HG03159 (cell line): ENCODE data around the gene MESP2.
A peak's percentile ranks its signal among the peaks of the same experiment; 100 is the strongest.

Experiments used
- ATAC-seq: cut with Tn5 transposase; IDR thresholded peaks from one replicate; pipeline ENCODE4 v1.9.1; 2021; ENCODE audit warnings: mild to moderate bottlenecking, moderate library complexity; ENCODE audit not compliant: unreplicated experiment

Gene MESP2

DNA sequence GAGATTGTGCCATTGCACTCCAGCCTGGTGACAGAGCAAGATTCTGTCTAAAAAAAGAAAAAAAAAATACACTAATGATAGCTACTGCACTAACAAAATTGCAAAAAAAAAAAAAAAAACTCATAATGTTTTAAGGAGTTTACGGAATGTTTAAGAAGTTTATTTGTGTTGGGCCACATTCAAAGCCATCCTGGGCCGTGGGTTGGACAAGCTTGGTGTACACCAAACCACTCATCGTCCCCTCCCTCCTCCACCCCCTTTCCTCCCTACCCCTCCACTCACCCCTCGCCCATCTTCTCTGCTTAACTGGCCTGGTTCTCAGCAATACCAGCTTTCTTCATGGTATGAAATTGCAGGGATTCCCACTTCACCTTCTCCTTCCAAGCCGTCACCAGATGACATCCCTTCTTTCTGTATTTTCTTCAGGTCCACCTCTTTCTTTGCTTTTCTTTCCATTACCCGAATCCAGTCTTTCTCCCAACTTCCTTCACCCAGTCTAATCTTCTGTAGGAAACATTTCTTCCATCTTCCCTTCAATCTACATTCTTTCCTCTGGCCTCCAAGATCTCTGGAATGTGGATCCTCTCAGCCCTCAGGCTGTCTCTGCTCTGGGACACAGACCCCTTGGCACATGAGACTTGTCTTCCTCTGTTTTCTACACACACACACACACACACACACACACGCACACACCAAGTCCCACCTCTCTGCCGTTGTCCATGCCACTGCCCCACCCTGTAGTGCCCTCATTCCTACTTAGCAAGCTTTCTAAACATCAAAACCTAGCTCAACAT lies 21.6 kb upstream of the MESP2 start:
- no peak for ATAC-seq

DNA sequence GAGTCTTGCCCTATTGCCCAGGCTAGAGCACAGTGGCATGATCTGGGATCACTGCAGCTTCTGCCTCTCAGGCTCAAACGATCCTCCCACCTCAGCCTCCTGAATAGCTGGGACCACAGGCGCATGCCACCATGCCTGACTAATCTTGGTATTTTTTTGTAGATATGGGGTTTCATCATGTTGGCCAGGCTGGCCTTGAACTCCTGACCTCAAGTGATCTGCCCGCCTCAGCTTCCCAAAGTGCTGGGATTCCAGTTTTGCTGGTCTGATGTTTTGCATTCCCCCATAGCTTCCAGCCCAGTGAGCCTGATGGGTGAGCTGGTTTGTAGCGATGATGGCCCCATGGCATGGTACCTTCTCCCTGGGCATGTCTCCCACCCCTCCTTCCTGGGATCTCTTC lies 20.4 kb upstream of the MESP2 start:
- ATAC-seq, result no peak

DNA sequence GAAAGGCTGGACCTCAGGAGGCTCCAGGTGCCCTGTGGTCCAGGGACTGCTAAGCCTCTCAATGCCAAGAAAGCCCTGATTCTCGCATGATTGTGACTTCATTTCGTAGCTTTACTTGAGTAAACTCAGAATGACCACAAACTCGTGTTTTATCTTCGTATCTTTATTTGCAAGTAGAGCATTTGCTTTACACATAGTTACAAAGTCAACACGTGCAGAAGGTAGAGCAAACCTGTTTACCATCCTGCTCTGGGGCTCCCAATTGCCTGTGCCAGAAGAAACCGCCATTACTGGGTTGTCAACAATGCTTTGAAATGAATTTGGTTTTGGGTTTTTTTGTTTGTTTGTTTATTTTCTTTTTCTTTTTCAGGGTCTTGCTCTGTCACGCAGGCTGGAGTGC lies 19.2 kb upstream of the MESP2 start:
- ATAC-seq, result no peak

DNA sequence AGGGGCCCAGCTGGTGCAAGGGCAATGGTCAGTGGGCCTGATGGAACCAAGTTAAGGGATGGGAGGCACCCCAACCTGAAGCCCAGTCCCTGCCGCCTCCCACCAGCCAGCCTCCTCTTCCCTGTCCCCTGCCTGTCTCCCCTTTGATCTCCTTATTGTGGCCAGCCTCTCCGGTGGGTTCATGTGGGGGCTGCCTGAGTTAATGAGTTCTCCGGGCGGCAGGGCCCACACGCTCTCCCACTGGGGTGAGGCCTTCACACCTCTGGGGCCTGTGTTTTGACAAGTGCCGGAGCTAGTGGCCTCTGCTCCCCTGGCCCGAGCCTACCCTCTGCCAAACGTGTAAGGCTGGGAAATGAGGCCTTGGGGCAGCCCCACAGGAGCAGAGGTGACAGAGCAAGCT lies 17.8 kb upstream of the MESP2 start:
- ATAC-seq, result no peak

DNA sequence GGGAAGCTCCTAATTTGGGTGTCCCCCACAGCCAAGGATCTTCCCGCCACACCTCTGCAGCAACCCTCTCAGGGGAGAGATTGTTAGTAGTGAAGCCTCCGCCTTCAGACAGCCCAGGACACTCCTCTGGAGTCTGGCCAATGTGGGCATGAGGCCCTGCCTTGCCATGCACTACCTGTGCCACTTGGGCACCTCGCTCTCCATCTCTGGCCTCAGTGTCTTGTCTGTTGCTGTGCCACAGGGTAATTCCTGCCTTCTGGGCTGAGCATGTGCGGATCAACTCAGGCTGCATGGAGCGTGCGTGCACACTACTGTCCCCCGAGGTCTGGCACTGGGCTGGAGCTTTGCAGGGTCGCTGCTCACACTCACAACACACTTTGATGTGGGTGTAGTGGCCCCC lies 17.2 kb upstream of the MESP2 start:
- no peak for ATAC-seq

DNA sequence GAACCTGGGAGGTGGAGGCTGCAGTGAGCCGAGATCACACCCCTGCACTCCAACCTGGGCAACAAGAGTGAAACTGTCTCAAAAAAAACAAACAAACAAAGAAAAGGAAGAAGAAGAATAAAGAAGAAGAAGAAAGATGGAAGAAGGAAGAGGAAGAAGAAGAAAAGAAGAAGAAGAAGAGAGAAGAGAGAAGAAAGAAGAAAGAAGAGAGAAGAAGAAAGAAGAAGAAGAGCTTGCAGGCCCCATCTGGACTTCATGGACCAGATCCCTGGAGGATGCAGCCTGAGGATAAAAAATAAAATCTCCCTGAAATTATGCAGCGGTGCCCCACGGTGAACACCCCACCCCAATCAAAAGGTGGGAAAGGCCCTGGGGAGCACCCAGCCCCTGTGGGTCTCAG lies 16.3 kb upstream of the MESP2 start:
- ATAC-seq, result no peak

DNA sequence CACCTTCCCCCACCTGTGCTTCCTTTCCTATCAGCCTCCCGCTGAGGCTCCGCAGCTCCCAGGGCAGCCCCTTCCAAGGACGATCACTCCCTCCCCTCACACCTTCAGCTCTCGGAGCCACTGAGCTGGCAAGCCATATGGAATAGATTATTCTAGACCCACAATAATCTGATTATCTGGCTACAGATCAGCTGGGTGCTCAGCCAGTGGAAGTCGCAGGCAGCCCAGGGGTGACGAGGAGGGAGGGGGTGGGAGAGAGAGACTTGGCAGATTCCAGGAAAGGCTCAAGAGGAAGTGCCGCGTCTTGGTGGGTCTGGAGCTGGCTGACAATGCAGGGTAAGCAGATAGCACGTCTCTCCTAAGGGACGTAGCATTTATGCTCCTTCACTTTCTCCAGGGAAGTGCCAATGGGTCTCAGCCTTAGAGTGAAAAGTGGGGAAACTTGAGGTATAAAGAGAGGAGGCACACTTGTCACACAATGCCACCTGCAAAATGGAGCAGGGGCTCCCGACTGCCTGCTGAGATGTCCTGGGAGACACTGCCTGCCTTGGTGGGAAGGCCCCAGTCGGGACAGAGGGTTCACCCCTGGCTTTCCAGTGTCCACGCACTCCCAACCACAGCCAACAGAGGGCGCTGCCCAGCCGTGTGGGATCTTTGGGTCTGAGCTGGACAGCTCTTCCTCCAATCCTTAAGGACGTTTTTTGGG lies 15.7 kb upstream of the MESP2 start:
- peak; percentile 60 for ATAC-seq

DNA sequence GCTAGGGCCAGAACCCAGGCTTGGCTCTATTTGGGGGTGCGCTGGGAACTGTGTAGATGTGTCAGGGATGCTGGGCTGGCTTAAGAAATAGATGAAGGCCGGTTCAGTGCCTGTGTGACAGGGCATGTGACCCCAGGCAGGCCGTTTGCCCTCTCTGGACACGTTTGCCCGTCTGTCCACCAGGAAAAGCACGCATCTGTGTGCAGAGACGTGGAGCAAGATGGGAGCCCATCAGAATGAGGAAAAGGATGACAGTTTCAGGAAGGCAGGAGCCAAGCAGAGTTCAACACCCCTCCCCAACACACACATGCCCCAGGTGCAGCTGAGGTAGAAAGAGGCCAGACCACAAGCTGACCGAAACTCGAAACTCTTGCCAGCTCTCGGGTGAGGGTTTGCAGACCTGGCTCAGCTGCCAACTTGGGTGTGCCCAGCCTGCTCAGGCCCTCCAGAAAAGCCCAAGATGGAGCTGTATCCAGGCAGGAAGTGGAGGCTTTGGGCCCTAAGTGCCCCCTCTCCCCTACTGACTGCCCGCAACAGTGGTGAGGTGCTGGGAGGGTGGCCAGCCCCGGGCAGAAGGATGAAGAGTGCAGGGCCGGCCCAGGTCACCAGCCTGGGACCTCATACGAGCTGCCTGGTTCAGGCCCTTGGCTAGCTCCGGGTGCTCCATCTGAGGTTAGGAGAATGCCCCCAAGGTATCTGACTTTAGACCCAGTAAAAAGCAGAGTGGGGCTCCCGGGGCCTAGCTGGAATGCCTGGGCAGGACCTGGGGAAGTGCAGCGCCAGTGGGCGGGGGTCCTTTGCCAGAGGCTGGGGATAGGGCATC lies 14.9 kb upstream of the MESP2 start:
- peak; percentile 44 for ATAC-seq

DNA sequence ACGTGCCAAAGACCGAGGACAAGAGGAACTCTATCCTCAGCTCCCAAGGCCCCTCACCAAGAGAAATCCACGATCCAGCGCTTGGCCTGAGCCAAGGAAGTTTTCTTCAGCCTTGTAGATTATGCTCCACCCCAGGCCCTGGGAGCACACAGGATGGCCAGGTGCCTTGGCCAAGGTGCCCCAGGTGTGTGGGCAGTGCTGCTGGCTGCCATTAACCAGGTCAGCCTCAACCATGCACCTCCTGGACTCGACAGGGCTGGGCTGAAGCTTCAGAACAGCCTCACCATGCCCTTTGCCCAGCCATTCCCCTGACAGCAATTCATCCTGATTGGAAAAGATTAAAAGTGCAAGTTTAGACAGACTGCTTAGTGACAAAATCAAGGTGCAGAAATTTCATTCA lies 14.2 kb upstream of the MESP2 start:
- ATAC-seq, result no peak

DNA sequence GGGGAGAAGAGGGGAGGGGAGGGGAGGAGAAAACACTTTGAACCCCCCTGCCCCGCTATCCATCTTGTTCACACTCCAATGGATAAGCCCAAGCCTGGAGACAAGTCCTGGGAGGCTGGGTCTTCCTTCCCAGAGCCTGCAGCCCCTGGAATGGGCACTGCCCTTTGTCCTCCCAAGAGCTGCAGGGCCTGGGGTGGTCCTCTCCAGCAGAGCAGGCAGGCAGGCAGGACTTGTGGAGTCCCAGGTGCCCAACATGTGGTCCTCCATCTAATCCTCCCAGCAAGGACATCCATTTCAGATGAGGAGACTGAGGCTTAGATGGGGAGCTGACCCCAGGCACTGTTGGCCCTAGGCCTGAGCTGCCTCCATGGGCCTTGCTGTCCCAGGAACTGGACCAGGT lies 10.4 kb upstream of the MESP2 start:
- ATAC-seq, result no peak

DNA sequence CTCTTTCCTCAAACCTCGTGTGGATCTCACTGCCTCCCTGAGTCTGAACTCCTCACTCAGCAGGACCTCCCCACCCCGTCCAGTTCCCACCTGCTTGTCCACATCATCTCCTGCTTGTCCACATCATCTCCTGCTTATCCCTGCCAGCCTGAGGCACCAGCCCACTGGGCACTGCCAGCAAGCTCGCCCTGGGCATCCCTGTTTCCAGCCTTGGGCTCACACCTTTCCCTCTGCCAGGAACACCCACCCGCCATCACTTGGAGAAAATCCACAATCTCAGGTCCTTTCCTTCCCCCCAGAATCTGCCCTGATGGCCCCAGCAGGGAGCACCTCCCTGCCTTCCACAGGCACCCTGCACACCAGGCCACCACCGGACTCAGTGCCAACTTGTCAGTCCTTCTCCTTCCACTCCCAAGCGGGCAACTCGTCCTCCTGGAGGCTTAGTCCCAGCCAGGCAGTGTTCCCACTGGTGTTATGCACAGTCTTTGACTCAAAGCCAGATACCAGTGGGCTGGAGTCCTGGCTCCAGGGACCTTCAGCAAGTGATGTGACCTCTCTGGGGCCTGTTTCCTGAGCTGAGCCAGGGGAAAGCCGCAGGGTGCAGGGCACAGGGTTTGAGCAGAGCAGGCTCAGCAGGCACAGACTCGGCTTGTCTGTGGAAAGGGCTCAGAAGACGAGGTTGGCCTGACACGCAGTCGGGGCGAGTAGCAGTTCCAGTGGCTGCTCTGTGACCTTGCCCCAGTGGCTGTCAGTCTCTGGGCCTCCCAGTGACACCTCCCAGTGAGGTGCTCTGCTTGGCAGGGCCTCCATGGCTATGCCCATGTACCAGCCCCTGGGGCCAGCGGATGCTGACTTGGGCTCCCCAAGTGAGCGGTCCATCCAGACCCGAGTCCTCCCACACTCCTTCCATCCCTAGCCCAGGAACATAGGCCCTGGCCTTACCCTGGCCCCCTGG lies 9.5 kb upstream of the MESP2 start:
- no peak for ATAC-seq

DNA sequence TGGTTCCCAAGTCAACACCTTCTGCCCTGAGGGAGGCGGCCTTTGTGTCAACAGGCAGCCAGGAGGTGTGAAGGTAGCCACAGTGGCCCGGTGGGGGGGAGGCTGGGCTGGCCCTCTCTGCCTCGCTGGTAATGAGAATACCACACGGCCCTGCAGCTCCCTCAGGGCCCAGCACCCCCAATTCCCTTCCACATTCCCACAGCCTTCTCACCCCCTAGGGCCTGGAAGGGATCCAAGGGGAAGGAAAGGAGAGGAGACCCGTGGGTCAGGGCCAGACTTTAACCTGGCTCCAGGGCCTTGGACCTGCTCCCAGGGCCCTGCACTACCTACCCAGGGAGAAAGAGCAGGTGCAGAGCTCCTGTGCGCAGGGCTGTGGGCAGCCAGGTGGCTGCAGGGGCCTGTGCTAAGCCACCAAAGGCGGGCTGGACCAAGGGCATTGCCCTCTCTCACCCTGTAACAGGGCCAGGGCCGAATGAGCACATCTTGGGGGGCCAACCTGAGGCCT lies 8.7 kb upstream of the MESP2 start:
- no peak for ATAC-seq

DNA sequence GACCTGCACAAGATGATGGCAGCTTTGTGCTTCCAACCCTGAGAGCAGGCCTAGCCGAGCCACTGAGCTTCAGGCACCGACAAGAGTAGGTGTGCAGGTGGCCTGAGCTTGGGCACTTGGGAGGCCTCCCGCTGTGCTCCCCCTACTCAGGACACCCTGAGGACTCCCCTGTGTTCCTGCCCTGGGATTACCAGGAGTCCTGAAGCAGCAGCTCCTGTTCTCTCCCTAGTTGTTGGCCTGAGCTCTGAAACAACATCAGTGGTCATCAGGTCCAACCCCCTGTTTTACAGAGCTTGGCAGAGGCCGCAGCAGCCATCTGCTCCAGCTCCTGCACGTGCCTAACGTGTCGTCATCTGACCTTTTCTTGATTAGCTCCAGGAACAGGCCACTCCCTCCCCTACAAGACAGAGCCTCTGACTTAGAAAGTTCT lies 8.0 kb upstream of the MESP2 start:
- ATAC-seq, result no peak

DNA sequence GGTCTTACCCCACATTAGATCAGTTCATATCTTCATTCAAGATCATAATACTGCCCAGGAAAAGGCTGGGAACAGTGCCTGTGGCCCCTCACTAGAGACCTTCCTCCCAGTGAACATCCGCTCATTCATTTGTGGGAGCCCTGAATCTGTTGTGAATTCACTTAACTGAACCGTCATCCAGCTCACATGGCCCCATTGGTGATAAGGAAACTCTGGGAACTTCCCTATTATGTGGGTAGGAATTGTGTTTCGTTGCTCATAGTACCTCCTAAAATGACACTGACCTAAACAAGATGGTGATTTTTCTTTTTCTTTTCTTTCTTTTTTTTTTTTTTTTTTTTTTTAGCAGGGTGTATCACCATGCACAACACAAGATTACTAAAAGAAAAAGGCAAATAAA lies 6.8 kb upstream of the MESP2 start:
- ATAC-seq, result no peak

DNA sequence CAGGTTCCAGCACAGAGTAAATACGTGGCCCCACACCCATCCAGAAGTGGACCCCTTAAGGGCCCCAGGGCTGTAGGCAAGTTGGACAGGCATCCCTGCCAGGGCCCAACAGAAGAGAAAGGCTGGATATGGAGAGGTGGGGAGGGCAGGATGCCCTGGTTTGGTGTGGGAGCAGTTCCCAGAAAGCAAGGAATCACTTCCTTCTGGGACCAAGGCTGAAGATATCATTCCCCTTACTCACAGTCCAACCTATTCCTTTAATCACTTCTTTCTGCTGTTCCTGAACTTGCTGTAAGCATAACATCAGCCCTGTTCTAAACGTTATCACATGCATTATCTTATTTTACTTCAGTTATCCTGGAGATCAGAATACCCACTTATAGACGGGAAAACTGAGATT lies 6.1 kb upstream of the MESP2 start:
- ATAC-seq, result no peak

DNA sequence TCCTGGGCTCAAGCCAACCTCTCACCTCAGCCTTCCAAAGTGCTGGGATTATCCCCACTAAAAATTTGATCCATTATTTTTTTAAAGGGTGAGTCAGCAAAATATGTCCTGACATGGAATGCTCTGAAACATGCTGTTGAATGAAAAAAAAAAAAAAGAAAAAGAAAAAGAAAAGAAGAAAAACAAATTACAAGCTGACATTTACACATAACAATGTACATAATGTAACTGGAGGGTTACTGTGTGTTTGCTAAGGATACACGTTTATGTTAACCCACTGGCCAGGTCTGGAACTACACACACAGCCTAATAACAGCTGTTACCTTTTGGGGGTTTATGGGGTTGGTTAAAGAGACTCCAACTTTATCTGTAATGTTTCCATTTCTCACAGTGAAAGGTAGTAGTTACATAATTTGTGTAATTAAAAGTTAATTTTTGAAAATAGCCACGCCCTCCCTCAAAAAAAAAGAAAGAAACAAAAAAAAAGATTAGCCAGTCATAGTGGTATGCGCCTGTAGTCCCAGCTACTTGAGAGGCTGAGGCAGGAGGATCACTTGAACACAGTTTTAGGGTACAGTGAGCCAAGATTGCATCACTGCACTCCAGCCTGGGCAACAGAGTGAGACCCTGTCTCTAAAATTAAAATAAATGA lies 3.1 kb upstream of the MESP2 start:
- peak; percentile 49 for ATAC-seq

DNA sequence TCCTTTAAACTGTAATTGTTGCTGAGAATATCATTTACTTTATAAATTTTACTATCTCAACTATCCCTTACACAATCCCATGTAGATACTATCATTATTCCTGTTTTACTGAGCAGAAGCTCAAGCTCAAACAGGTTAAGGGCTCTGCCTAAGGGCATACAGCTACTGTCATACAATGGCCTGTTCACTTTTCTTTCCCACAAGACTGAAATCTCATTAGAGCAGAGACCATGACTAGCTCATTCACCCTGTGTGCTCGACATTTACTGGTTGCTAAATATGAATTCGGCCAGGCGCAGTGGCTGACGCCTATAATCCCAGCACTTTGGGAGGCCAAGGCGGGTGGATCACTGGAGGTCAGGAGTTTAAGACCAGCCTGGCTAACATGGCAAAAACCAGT lies 1.6 kb upstream of the MESP2 start:
- no peak for ATAC-seq

DNA sequence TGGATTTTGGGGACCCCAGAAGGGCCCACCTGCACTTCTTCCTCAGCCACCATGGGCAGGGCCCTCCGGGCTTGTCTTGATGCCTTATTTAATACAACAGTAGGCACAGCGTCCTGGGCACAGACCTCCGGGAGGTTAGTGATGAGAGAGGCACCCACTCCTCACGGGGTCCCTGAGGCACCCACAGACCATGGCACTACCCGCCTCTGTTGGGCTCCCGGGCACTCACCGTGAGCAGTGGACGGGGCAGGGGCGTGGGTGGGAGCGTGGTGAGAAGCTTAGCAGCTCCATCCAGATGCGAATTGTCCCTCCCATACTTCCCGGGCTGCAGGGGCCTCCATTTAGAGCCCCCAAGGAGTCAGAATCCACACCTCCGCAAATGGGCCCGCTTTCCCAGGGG lies 317 bp upstream of the MESP2 start:
- no peak for ATAC-seq

DNA sequence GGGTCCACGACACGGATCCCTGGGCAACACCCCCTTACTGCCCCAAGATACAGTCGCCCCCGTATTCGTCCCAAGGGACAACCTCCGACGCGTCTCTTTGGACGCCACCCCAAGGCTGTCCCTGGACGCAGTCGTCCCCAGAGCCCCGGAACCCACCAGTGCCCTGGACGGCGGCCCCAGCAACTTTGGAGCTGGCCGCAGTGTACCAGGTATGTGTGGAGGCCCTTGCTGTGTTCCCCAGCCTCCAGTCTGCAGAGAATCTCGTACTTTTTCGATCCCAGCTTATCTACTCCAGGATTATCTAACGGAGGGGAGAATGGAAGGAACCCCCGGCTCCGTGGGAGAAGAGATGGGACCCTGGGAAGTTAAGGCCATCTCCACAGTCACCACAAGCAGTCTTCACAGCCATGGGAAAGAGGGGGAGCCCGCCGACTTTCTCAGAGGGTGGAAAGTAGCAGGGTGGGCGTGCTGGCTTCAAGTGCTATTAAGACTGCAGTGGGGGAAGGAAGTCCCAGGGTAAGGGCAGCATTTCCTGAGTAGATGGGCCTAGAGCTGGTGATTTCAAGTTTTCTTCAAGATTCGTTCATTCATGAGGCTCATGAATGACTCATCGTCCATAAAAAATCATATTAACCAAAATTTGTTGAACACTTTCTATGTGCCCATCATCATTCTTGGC lies 1.1 kb downstream of the MESP2 start:
- no peak for ATAC-seq
